VCaP (cell line): Measurements from ENCODE around the gene LRG1.
A peak's percentile ranks its signal among the peaks of the same experiment; 100 is the strongest.
"Not testable (repeated sequence)": the region's sequence is repeated elsewhere in the genome, so short reads cannot be mapped to it uniquely, and the experiment has no call there.

Experiments used
- H3K27ac ChIP-seq: fragments of 450-650 bp; 2 replicates; pipeline ENCODE4 v1.5.1; 2017
- CTCF ChIP-seq: fragments of 450-650 bp; conservative IDR thresholded peaks from 2 replicates; pipeline ENCODE4 v1.5.1; 2017; ENCODE audit warnings: mild to moderate bottlenecking, moderate library complexity

The LRG1 gene

GRCh38 chr19:4571305-4571917, 31.6 kb upstream of the LRG1 start:
- TF ChIP-seq CTCF: no peak
- H3K27ac ChIP-seq: no peak overlapping the region

- TF ChIP-seq CTCF: no peak
- H3K27ac ChIP-seq: no peak overlapping the region
Measured at GRCh38 chr19:4570916-4571304, 31.1 kb upstream of the LRG1 start.

DNA sequence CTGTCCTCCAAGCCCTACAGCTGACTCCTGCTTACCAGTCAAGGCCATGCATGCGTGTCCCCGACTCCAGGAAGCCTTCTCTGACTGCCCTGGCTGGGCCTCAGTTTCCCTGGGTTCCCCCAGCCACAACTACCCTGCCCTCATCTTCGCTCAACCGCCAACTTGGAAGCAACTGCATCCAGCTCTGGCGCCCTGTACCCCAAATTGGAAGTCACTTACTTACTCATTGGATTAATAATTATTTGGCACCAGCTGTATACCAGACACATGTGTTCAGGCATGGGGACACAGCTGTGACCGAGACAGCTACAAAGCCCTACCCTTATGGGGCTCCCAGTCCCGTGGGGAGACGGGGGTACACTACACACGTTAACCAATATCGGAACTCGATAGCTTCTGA, 30.6 kb upstream of the LRG1 start:
- no peak for TF ChIP-seq CTCF
- no peak overlapping the region for H3K27ac ChIP-seq

DNA sequence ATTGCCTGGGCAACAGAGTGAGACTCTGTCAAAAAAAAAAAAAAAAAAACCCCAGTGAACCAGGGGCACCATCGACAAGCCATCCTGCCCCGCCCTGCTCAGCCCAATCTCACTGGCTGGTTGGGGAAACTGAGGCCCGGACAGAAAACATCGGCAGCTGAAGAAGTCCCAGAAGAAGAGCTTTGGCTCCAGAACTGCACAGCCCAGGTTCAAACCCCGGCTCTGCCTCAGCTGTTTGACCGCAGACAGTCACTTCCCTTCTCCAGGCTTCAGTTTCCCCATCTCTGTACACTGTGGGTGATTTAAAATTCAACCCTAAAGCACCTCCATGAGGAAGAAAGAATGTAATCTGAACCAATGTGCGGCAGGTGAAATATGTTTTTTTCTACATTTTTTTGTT, 29.1 kb upstream of the LRG1 start:
- H3K27ac ChIP-seq: no peak overlapping the region
- TF ChIP-seq CTCF: no peak

DNA sequence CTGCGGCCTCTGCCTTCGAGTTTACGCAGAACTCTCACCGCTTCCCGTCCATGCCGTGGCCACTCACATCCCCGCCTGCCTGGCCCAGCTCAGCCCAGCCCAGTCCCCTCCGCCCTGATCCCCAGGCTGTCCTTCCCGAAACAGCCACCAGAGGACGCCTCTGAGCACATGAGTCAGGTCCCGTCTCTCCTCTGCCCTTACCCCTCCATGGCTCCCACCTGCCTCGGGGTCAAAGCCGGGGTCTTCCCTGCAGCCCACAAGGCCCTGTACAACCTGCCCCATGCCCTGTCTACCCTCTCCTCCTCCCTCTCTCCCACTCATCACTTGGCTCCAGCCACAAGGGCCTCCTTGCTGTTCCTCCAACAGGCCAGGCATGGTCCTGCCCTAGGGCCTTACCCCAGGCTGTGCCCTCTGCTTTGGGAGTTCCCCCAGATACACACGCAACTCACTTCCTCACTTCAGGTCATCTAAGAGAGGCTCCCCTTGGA, 27.8 kb upstream of the LRG1 start:
- H3K27ac ChIP-seq: no peak overlapping the region
- peak; percentile 65 for TF ChIP-seq CTCF

DNA sequence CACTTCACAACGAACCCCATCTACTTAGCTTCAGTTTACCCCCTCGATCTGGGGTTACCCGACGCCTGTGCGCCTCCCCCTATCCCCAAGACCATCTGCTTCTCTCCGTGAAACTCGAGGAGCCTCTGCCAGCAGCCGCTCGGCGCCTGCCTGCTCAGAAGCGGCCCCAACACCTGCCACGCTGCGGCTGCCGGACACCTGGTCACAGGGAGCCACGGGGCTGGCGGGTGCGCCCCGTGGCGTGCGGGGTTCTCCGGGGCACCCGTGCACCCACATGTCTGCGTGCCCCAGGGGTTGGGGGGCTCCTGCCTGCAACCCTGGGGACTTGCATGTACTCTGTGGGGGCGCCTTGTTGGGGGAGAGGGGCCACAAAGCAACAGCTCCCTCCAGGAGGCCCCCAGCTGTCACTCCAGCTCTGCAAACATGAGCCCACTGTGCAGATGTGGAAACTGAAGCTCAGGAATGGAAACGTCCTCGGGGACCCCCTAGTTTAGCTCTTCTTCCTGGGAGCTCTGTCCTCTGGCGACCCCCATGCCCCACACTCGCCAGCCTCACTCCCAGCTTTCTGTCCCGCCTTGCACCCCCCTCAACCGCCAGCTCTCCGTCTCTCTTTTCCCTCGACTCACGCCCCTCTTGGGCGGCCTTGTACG, 26.7 kb upstream of the LRG1 start:
- TF ChIP-seq CTCF: no peak
- H3K27ac ChIP-seq: no peak overlapping the region

- H3K27ac ChIP-seq: not testable (repeated sequence)
Measured at GRCh38 chr19:4563562-4563961, 23.7 kb upstream of the LRG1 start.

DNA sequence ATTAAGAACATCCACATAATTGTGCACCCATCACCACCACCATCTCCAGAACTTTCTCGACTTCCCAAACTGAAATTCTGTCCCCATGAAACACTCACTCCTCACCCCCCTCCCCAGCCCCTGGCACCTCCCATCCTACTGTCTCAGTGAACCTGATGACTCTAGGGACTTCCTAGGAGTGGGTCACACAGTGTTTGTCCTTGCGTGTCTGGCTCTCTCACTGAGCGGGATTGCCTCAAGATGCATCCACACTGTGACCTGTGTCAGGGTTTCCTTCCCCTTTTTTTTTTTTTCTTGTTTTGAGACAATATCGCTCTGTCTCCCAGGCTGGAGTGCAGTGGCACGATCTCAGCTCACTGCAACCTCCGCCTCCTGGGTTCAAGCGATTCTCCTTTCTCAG, 22.2 kb upstream of the LRG1 start:
- not testable (repeated sequence) for H3K27ac ChIP-seq
